Measurements from ENCODE around the gene MAFF.

MAFF gene

GRCh38 chr22:38239101-38239761, 37.4 kb downstream of the MAFF start:
- peak; percentile 67 for DNase-seq (ENCODE audit: extremely low read depth, low read depth)
- peak; percentile 15 for TF ChIP-seq CTCF (IDR thresholded peaks at IDR 0.05; ENCODE audit: low read depth, low read length, missing control alignments)
- no peak overlapping the region for H3K4me3 ChIP-seq (replicated peaks; ENCODE audit: low read depth, low read length)

- no peak overlapping the region for H3K4me3 ChIP-seq (replicated peaks; ENCODE audit: low read depth, low read length)
- peak; percentile 46 for DNase-seq (ENCODE audit: extremely low read depth, low read depth)
- TF ChIP-seq CTCF (IDR thresholded peaks at IDR 0.05; ENCODE audit: low read depth, low read length, missing control alignments), result no peak
Measured at GRCh38 chr22:38240734-38241252, 39.0 kb downstream of the MAFF start.

GRCh38 chr22:38243007-38243765, 41.4 kb downstream of the MAFF start:
- TF ChIP-seq CTCF (IDR thresholded peaks at IDR 0.05; ENCODE audit: low read depth, low read length, missing control alignments), result no peak
- no peak for DNase-seq (ENCODE audit: extremely low read depth, low read depth)
- no peak overlapping the region for H3K4me3 ChIP-seq (replicated peaks; ENCODE audit: low read depth, low read length)

- DNase-seq (ENCODE audit: extremely low read depth, low read depth), result no peak
- no peak for TF ChIP-seq CTCF (IDR thresholded peaks at IDR 0.05; ENCODE audit: low read depth, low read length, missing control alignments)
- H3K4me3 ChIP-seq (replicated peaks; ENCODE audit: low read depth, low read length), result no peak overlapping the region
Measured at GRCh38 chr22:38244106-38244505, 42.3 kb downstream of the MAFF start.

- no peak for DNase-seq (ENCODE audit: extremely low read depth, low read depth)
- TF ChIP-seq CTCF (IDR thresholded peaks at IDR 0.05; ENCODE audit: low read depth, low read length, missing control alignments), result no peak
- H3K4me3 ChIP-seq (replicated peaks; ENCODE audit: low read depth, low read length), result no peak overlapping the region
Measured at GRCh38 chr22:38246046-38246658, 44.4 kb downstream of the MAFF start.

- TF ChIP-seq CTCF (IDR thresholded peaks at IDR 0.05; ENCODE audit: low read depth, low read length, missing control alignments), result no peak
- no peak for DNase-seq (ENCODE audit: extremely low read depth, low read depth)
- no peak overlapping the region for H3K4me3 ChIP-seq (replicated peaks; ENCODE audit: low read depth, low read length)
Measured at GRCh38 chr22:38246692-38247091, 44.9 kb downstream of the MAFF start.
